Measurements from ENCODE around the gene METRN. TPM values are rescaled to one million over a fixed set of nuclear protein-coding genes. Genes with fewer than 3 reads are reported as not detected.
"Not testable (repeated sequence)": the region's sequence is repeated elsewhere in the genome, so short reads cannot be mapped to it uniquely, and the experiment has no call there.

Gene METRN
- total RNA-seq, 1 donor from 2014 or later: 60.4 TPM

DNA sequence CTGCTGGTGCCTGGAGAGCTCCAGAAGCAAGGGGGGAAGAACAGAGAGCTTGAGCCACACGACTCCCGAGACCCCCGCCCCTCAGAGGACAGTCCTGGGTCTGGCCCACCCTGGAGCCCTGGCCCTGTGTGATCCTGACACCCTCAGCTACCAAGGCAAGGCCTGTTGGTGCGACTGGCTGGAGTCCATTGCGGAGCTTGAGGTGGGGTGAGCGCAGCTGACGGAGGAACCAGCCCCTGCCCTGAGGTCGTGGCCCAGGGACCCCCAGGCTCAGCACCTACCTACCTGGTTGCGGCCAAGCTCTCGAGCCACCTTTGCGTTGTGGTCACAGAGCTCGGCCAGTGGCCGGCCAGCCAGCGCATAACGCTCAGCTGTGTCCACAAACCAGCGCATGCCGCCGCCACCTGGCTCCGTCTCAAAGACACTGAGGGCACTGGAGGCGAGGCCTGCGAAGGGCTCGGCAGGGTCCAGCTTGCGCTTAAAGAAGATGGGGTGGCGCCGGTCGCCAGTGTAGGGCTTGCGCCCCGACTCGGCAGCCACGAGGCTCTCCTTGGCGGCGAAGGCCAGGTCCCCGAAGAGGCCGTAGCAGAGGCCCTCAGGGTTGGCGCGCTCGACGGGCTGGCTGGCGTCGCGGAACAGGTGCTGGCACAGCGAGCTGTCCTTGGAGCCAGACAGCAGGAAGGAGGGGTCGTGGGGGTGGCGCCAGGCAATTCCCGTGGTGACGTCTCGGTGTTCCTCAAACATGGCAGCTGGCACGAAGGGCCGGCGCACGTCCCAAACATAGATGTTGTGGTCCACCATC lies 28.3 kb upstream of the METRN start:
- no peak for ATAC-seq
- intact Hi-C loops (cut with DNase I): loop anchor here (5.0 to 10.0 kb wide), 2 partner anchors 36 to 1648 kb away; partner anchors contain the start of gene ANTKMT
- DNase-seq (ENCODE audit: missing footprints): no peak

DNA sequence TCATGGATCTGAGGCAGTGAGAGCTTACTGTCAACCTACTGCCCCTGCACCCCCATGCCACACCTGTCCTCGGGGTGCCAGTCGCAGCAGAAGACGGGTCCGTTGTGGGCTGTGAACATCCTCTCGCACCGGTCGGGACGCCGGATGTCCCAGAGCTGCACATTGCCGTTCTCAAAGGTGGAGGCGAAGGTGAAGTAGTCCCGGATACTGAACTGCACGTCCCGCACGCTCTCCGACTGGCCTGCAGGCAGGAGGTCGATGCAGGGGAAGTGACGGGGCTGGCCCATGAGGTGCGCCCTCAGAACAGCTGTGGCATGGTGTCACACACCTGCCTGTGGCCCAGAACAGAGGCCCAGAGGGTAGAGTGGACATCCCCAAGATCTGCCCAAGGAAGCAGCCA lies 27.4 kb upstream of the METRN start:
- intact Hi-C loops (cut with DNase I): loop anchor here (5.0 to 10.0 kb wide), 2 partner anchors 35 to 1647 kb away; partner anchors contain the start of gene ANTKMT
- DNase-seq (ENCODE audit: missing footprints): no peak
- no peak for ATAC-seq

DNA sequence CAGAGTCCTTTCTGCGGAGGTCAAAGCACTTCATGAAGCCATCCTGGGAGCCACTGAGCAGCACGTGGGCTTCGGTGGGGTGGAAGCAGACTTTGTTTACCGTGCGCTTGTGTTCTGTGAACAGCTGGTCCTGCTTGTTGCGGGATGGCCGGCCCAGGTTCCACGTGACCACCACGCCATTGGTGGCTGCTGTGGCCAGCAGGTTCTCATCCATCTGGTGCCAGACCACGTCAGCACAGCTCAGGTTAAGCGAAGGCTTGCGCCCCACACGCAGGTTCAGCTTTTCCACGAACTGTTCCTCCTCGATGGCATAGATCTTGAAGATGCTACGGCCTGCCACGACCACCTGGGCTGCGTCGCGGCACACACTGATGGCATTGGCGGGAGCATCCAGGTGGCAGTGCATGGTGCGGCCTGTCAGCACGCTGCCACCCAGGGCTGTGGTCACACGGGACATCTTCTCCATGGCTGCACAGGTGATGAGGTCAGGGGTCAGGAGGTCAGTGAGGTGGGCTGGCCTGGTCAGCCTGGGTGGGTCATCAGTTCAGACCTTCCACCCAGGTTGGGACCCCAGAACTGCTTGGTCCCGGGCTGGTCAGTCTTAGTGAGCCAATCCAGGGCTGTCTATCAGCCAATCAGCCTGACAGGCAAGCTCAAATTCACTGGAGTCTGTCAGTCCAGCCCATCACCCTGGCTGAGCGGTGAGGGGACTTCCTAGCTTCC lies 25.6 kb upstream of the METRN start:
- intact Hi-C loops (cut with DNase I): loop anchor here (5.0 to 10.0 kb wide), 2 partner anchors 33 to 1645 kb away; partner anchors contain the start of gene ANTKMT
- ATAC-seq: no peak
- DNase-seq (ENCODE audit: missing footprints): no peak

DNA sequence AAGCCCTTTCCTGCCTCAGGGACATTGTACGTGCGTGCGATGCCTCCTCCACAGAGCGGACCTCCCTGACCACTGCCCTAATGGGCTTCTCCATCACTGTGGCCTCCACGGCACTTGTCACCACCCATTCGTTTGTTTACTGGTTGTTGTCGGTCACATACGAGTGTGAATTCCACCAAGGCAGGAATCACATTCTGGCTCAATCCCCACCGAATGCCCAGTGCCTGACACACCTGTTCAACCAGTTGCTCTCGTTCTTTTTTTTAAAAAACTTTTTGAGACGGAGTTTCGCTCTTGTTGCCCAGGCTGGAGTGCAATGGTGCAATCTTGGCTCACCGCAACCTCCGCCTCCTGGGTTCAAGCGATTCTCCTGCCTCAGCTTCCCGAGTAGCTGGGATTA lies 23.7 kb upstream of the METRN start:
- intact Hi-C loops (cut with DNase I); ATAC-seq; DNase-seq (ENCODE audit: missing footprints): not testable (repeated sequence)

DNA sequence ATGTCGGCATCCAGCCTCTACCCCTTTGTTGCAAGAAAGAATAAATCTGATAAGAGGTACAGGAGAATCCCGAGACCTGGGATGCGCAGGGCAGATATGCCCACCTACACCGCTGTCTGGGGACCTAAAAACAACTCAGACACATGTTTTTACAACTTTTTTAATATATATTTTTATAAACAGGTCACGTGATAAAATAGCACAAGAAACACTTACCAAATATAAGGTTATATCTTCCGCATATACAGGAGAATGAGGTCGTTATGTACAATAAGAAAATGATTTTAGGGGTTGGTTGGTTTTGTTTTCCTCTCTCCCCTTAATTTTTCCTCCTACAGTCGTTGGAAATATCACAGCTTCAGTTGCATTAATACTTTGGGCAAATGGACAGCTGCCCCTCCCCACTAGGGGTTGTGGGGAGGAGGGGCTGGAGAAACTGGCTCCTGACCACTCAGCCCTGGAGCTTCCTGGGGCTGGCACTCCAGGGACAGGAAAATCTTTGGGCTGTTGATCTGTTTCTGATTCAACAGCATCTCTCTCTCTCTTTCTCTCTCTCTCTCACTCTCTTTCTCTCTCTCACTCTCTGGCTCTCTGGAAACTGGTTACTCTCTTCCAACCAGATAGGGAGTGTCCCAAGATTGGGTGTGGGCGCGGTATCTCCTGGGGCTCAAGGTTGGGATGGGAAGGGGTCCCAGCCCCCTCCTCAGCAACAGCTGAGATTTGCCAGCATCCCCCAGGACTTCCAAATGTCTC lies 22.4 kb upstream of the METRN start:
- intact Hi-C loops (cut with DNase I): no loop called here
- ATAC-seq (no peak), DNase-seq (ENCODE audit: missing footprints) (no peak)

DNA sequence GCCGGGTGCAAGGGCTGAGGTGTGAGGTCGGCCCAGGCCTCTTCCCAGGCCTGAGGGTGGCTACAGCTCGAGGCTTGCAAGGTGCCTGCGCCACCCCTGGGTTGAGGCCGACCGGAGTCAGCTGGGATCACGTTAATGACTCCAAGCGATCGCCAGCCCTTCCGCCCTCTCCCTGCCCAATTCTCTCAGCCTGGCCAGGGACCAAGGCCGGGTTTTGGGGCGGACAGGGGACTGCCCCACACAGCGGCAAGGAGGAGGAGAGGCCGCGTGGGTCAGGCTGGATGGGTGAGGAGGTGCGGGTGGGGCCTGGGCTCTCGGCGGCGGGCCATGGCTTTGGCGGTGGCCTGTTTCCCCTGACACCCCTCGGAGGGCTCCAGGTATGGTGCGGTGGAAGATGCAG lies 21.6 kb upstream of the METRN start:
- ATAC-seq: no peak
- no peak for DNase-seq (ENCODE audit: missing footprints)
- intact Hi-C loops (cut with DNase I): no loop called here

DNA sequence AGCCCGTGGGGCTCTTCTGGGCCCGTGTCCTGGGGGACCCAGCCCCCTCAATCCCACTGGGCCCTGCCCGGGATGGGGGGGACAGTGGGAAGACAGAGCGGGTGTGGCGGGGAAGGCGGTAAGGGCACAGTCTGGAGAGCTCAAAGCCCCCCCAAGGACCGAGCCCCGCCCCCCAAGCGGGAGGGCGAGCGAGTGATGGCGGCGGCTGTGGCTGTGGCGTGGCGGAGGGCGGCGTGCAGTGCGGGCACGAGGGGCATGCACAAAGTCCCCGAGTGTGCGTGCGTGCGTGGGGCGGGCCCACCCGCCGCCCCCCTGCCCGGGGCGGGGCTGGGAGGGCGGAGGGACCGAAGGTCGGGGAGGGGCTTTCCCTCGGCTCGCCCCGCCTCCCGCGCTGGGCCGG lies 21.2 kb upstream of the METRN start:
- intact Hi-C loops (cut with DNase I): no loop called here
- DNase-seq (ENCODE audit: missing footprints): no peak
- ATAC-seq: no peak

DNA sequence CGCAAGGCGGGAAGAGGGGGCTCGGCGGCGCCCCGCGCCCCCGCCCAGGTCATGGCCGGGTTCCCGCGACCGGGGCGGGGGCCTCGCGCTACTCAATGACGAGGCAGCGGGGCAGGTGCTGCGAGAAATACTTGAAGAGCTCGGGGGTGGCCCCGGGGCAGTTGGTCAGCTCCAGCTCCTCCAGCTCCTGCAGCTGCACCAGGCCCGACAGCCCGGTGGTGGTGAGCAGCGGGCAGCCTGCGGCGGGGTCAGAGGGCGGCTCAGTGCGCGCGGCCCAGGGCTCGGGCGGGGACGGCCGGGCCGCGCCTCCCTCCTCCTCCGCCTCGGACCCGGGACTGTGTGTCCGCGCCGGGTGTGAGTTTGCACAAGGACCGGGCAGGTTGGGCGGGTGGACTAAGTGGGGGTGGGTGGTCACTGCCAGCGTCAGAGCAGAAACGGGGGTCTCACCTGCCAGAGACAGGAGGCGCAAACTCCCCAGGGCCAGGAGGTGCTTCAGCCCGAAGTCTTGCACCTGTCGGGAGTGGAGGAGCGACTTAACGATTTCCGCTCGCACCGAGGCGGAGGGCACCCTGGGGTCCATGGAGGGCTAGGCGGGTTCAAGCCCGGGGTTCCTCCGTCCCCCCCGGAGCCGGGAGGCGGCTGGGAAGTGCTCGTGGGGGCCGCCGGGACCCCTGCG lies 20.6 kb upstream of the METRN start:
- ATAC-seq (no peak), DNase-seq (ENCODE audit: missing footprints) (no peak)
- intact Hi-C loops (cut with DNase I): no loop called here

DNA sequence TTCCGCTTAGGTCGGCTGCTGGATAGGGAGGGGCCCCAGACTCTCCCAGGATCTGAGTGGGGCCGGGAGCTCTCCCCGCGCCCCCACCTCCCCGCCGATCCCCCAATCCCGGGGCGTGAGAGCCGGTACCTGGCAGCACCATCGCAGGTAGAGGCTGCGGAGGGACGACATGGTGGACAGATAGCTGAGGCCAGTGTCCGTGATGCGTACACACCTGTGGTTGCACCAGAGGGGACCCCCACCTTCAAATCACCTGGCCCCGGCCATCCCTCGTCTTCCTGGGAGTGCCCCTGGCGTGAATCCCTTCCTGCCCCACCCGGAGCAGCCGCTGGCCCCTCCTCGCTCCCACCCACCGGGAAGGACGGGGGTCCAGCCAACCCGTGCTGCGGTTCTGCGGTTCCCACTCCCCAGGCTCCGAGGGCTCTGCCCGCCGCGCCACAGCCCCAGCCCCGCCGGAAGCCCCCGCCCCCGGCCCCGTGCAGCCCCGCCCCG lies 20.0 kb upstream of the METRN start:
- ATAC-seq (no peak), DNase-seq (ENCODE audit: missing footprints) (no peak)
- intact Hi-C loops (cut with DNase I): no loop called here

DNA sequence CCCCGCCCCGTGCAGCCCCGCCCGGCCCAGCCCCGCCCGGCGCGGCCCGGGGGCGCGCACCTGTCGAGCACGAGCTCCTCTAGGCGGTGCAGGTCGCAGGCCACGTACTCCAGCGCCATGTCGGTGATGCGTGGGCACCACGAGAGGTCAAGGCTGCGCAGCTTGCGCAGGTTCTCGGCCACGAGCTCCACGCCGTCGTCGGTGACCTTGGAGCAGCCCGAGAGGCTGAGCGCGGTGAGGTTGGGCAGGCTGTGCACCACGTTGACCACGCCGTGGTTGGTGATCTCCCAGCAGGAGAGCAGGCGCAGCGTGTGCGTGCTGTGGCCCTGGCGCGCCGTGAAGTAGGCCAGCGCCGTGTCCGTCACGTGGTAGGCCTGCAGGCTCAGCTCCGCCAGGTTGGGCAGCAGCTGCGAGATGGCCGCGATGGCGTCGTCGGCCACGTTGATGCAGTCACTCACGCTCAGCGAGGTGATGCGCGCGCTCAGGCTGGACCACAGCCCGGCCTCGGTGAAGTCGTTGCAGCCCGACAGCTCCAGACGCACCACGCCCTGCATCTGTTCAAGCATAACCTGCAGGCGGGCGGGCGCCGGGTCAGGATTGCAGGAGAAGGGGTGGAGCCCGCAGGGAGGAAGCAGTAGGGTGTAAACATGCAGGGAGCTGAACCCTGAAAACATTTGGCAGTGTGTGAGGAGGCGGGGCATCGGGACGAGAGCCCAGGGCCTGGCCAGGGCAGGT lies 19.4 kb upstream of the METRN start:
- intact Hi-C loops (cut with DNase I): no loop called here
- no peak for ATAC-seq
- DNase-seq (ENCODE audit: missing footprints): no peak

DNA sequence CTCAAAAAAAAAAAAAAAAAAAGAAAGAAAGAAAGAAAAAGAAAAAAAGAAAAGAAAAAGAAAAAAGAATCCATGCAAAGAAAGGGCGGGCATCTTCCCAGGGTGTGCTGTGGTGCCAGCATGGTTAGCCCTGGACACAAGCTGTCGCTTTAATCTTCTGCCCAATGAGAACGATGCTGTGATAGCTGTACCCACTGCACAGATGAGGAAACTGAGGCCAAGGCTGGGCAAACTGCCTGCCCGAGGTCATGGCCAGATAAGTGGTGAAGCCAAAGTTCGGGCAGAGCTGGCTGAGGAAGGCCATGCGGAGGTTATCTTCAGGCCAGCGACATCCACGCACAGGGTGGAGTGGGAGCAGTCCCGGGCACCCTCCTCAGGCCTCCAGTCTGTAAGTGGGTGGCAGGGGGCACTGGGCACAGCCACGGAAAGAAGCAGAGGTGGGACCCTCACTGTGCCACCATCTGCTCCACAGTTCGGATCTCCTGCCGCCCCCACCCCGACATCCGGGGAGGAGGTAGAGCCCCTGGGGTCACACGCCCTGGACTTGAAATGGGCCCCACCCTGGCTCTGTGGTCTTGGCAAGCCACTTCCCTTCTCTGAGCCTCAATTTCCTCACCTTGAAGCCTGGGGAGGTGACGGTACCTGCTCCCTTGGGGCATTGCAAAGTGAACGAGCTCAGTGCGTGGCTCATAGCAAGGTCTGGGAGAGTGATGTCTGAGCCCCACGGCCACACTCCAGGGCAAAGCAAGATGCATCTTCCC lies 15.8 kb upstream of the METRN start:
- no peak for DNase-seq (ENCODE audit: missing footprints)
- no peak for ATAC-seq
- intact Hi-C loops (cut with DNase I): no loop called here

DNA sequence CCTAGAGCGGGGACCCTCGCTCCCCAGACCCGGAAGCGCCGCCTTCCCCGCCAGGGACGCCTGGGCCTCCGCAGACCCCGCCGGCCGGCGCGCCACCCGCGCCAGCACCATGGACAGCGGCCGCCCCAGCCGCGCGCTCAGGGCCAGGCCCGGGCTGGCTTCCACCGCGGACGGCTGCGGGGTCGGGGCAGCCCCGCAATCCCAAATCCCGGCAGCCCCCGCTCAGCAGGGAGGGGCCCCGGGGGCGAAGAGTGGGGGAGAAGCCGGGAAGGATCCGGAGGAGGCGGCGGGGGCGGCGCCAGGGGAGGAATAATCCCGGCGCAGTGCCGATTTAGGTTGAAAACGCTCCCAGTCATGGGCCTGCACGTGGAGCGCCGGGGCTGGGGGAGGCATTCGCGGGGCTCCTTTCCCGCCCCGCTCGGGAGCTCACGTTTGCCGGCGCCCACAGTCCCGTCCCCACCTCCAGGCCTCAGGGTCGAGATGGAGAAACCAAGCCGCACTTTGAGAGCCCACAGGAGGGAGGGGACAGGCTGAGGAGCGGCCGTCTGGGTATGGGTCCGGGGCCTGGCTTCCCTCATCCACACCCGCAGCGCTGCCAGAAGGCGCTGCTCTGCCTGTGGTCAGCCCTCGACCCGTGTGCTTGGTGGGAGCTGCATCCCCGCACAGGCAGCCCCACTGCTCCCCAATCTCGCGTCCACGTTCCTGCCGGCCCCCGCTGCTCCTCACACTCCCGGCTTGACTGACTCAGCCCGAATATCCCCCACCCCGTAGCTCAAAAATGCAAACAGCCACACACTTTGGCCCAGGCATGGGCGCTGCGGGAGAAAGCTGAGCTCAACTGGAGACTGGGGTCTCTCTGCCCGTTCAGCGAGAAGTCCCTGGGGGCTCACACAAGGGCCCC lies 14.0 kb upstream of the METRN start:
- no peak for ATAC-seq
- DNase-seq (ENCODE audit: missing footprints): no peak
- intact Hi-C loops (cut with DNase I): no loop called here

DNA sequence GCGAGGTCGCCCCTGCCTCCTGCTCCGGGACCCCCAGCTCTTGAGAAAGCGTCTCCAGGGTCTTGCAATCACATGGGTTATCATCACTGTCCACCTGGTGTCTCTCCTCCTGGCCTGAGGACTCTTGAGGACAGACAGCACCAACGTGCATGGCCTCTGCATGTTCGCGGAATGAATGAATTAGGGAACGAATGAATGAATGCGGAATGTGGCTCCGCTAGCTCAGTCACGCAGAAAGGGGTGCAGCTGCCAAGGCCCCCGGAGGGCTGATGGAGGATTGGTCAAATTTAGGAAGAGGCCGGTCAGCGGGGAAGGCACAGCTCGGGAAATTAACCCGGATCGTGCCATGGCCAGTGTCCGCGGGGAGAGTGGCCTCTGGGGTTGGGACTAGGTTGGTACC lies 12.6 kb upstream of the METRN start:
- intact Hi-C loops (cut with DNase I): no loop called here
- DNase-seq (ENCODE audit: missing footprints) (no peak), ATAC-seq (no peak)

DNA sequence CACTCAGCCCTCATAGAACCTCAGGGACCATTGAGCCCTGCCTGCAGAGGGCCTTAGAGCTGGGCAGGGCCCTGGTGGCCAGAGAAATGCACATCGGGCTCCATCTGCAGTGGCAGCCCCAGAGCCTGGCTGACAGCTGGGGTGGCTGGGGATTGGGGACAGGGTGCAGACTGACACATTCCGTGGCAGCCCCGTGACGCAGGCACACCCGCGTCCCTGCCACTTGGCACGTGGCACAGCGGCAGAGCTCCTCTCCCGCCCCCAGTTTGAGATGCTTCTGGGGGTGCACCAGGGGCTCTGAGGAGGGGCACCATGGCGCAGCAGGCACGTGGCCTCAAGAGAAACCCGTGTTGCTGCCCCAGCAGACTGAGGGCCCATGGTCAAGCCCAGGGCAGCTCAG lies 11.5 kb upstream of the METRN start:
- ATAC-seq (no peak), DNase-seq (ENCODE audit: missing footprints) (no peak)
- intact Hi-C loops (cut with DNase I): no loop called here

DNA sequence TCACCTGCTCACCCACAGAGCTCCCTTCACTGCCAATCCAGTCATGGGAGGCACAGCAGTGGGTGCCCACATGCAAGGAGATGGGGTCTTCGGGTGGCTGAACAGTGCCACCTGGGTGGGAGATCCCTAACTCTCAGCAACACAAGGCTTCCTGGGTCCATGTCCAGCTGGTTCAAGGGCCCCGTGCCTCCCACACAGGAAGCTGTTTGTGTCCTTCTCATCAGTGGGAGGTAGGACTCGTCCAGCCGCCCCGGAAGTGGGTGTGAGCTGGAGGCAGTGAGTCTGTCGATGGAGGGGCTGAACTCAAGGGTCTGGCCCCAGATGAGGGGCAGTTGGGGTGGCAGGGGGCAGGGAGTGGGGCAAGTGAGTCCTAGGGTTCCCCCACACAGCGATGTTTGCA lies 10.9 kb upstream of the METRN start:
- DNase-seq (ENCODE audit: missing footprints) (no peak), ATAC-seq (no peak)
- intact Hi-C loops (cut with DNase I): no loop called here

DNA sequence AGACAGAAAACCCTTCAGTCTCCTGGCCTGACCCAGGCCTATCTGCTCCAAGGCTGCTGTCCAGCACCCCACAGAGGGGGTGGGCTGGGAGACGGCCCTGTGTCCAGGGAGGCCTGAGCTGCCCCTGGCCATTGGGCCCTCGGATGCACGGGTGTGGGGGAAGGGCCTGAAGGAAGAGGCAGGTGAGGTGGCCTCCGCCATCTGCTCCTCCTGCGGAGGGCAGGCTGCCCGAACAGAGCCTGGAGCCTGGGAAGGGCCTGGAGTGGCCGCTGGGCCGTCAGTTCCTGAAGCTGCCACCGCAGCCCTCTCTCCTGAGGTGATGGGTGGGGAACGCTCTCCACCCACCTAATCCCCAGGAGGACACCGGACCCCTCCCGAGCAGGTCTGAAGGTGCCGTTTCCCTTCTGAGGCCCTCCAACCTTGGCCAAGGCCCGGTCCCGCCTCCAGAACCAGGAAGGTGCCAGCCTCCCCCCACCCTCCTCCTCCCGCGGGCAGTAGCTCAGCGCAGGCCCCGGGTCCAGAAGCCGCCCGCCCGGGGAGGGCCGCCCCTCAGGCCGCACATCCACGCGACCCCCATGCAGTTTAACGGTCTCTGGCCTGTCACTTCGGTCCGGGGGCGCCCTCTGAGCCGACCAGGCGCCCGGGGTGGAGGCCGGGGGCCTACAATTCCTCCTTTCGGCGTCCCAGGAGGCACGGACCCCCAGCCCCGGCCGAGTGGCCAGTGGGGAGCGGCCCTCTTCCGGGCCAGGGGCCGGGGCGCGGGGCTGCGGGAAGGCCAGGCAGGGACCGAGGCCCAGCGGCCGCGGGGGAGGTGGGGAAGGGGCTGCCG lies 10.2 kb upstream of the METRN start:
- DNase-seq (ENCODE audit: missing footprints) (no peak), ATAC-seq (no peak)
- intact Hi-C loops (cut with DNase I): no loop called here

Data from Right ventricle myocardium inferior (tissue), 1 donor.